Suprapubic skin (tissue), 4 donors: ENCODE data around the gene CEP131.

Experiments used
- EP300 ChIP-seq: sonication (generic); formaldehyde crosslinking; IDR thresholded peaks from one replicate; pipeline ENCODE4 v1.6.1; 2017; ENCODE audit warnings: antibody characterized with exemption
- POLR2A ChIP-seq, 2 donors: fragments of 450-650 bp; IDR thresholded peaks; one replicate each; pipeline ENCODE4 v1.6.1; 2017; ENCODE audit warnings: antibody characterized with exemption in 2 of 2, mild to moderate bottlenecking in 2 of 2, moderate library complexity in 2 of 2
- POLR2AphosphoS5 ChIP-seq, 3 donors: sonication (generic); formaldehyde crosslinking; IDR thresholded peaks; one replicate each; pipeline ENCODE4 v1.6.1; 2017; ENCODE audit warnings: antibody characterized with exemption in 3 of 3
- TF ChIP-seq, protein P1 (sequence below), 2 donors: fragments of 200-600 bp in 1 of 2; fragments of 450-650 bp in 1 of 2; sonication (generic) in 1 of 2; IDR thresholded peaks; one replicate each; pipeline ENCODE4 v1.5.1; 2016 to 2019; ENCODE audit warnings: antibody characterized with exemption in 2 of 2, mild to moderate bottlenecking in 1 of 2, moderate library complexity in 1 of 2

DNA sequence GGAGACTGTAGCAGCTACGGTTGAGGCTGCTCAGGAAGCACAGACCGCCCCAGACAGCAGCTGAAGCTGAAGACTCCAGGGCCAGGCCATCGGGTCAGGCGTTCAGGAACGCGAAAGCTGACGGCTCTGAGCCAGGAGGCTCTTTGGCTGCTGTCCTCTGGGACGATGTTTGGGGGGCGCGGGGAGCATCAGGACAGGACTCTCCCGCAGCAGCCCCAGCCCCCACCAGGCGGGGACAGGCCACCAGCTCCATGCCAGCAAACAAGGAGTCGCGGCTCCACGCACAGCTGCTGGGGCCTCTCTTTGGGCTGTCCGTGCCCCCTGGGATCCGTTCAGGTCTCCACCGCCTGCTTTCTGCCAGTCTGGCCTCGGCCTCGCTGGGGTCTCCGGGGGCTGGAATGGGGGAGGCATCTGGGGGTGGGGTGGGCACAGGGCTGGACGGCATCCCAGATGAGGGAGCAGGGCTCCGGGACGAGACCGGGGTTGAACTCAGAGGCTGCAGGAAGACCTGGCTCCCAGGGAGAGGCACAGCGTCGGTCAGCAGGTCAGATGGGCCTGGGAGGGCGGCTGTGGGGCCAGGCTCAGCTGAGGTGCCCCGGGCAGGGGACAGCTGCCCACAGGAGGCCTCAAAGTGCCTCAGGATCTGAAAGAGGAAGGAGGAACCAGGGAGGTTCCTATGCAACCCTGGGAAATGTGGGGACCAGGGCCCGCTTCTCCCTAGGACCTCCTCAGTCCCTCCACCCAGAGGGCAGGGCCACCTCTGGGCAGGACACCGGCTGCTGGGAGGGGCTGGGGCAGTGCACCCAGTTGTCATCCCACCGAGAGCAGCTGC is 6.3 kb upstream of the CEP131 start:
- no peak for TF ChIP-seq POLR2AphosphoS5 (IDR thresholded peaks at IDR 0.05)
- no peak for TF ChIP-seq EP300
- TF ChIP-seq, protein P1, sequence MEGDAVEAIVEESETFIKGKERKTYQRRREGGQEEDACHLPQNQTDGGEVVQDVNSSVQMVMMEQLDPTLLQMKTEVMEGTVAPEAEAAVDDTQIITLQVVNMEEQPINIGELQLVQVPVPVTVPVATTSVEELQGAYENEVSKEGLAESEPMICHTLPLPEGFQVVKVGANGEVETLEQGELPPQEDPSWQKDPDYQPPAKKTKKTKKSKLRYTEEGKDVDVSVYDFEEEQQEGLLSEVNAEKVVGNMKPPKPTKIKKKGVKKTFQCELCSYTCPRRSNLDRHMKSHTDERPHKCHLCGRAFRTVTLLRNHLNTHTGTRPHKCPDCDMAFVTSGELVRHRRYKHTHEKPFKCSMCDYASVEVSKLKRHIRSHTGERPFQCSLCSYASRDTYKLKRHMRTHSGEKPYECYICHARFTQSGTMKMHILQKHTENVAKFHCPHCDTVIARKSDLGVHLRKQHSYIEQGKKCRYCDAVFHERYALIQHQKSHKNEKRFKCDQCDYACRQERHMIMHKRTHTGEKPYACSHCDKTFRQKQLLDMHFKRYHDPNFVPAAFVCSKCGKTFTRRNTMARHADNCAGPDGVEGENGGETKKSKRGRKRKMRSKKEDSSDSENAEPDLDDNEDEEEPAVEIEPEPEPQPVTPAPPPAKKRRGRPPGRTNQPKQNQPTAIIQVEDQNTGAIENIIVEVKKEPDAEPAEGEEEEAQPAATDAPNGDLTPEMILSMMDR (IDR thresholded peaks at IDR 0.05): no peak
- no peak for TF ChIP-seq POLR2A (IDR thresholded peaks at IDR 0.05)
